HG03175 (cell line): ENCODE results near the gene CHCHD3.

Source experiments
- ATAC-seq: cut with Tn5 transposase; IDR thresholded peaks from one replicate; pipeline ENCODE4 v1.9.1; 2021; ENCODE audit warnings: mild to moderate bottlenecking, moderate library complexity; ENCODE audit not compliant: unreplicated experiment

CHCHD3 gene

DNA sequence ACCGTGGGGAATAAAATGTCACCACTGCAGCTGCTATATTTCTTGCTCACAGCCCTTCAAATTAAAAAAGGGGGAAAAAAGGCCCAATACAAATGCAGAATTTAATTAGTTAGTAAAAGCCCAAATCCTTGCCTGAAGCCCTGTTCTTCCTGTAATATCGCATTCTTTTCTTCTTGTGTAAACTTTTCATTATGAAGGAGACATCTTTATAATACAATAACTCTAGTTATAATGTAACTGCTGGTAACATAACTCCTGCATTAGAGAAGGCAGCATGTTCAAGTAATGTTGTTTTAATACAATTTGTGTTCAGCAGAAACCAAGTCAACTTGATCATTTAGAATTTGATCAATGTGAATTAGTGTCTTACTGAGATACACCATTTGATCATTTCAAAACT, 250.9 kb downstream of the CHCHD3 start:
- ATAC-seq = no peak

DNA sequence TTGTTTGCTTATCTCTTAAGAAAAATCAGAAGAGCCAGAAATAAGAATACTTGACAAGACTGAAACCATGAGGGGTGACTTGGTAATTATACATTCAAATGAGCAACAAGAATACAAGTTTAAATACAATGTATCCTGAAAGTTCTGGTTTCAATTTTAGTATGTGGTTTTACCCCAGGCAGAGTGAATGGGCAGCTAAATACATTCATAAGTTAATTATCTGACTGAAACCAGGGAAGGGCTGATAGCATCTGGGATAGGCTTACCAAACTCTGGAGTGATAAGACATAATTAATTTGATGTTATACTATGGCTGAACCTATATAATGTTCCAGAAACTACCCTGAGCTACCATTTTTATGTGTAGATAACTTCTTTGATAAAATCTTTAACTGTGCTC, 253.4 kb downstream of the CHCHD3 start:
- ATAC-seq = no peak

DNA sequence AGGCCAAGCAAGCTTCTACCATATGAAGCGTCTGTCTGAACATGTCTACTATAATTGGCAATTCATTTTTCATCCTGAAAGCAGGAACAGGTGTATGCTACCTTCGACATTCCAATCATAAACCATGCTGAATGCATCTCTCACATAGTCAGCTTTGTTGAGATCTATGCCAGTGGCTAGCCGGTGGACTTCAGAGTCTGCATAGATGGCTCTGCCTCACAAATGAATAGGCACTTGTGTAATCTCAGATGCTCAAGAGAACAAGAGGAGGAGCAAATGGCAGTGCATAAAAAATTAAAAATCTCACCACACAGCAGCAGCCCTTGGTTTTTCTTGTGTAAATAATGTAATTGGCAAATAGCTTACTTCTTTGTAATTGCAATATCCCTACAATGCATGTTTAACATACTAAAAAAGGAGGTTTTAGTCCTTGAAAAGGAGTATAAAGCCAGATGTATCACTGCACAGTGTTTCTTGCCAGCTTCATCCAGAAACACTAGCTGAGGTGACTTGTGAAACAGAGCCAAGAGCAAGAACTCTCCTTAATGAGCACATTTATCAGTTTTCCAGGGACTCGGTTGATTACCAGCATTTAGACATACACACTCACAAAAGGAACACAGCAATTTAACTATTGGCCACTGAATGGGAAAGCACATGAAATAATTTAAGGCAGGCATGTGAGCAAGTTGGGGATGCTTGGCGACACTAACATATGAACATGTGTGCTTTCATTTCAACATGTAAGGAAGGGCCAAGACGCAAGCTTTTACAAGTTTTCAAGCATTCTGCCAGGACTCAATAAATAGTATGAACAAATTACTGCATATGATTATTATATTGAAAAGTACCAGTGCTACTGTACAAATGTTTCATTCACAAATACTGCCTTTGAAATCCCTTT, 255.7 kb downstream of the CHCHD3 start:
- ATAC-seq = no peak

DNA sequence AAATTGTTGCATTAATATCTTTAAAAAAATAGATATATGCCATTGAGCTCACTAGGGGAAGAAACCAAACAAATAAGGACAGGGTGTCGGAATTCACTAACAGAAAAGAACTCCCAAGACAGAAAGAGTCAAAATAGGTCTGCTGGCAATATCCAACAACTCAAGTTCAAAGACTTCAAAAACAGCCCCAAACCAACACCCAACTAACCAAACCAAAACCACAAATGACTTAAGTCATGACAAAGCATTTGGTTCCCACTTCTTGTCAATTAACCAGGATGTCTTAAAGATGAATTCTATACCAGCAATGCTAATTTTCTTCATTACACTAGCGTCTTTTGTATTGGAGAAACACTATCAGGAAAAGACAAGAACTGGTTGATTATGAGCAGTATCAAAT, 256.7 kb downstream of the CHCHD3 start:
- ATAC-seq = no peak

DNA sequence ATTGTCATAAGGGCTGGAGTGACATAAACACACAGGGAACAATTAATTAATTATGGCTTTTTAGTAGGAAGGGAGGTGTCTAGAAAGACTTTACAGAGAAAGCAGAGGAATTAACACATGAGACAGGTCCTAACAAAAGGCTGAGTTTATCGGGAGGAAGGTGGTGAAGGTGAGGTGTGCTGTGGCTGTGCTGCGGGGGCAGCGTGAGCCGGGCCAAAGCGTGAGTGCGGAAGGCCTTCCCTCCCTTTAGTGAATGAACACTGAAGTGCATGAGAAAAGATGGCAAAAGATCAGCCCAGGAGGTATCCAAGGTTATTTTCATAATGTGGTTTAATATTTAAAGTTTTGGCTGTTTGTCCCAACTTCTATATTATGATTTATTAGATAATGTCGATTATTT, 262.2 kb downstream of the CHCHD3 start:
- ATAC-seq = no peak

DNA sequence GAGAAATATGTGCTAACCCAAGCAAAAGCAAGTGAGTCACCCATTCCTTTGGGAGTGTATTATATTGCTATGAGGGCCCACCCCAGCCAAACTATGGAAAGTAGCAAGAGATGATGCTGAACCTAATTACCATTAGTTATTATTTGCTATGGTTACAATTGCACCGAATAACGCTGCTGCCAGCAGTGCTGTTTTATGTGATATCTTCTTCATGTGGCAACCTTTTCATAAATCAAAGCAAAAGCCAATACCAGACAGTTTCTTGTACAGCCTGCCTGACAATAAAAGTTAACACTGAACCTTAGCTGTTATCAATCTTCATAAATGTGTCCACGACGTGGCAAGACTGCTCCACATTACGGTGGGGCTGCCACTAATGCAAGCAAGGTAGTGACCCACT, 263.9 kb downstream of the CHCHD3 start:
- ATAC-seq = no peak

DNA sequence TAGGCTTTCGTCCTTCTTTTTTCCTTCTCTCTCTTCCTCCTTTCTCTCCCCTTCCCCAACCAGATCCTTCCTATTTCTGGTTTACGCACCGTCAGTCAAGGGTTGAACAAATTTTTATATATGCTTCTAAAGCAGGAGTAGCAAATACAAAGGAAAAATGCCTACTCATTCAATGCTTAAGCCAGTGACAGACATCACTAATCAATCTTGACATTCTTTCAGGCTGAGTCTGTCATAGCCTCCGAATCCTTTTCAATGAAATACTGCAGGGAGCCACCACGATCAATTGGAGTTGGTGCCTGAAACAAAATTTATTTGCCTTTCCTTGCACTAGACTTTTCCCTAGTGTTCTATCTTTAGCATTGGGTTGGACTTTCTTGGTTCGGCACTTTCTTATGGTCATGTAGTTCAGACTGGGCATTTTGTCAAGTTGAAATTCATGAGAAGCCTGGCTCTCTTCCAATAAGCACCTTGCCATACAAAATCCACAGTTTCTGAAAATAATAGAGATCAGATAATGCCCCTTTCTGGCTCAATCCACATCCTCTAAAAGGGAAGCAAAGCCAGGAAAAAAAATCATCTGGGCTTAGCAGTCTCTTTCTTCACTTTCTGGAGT, 266.1 kb downstream of the CHCHD3 start:
- no peak for ATAC-seq

DNA sequence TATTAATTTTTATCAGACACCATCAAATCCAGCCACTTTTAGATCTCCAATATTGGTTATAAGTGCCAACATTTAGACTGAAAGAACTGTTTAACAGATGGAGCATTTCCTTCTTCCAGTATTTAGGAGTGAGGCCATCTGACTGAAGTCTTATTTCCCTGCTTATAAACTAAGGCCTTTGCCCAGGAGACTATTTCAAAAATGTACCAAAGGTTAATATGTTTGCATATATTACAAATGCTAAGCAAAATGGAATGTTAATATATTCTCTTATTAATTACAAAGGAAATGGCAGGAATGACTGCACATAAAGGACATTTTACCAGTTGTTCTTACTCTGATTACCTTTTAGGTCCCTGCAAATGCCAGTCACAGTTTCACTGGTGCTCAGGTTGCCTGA, 266.8 kb downstream of the CHCHD3 start:
- ATAC-seq = no peak

DNA sequence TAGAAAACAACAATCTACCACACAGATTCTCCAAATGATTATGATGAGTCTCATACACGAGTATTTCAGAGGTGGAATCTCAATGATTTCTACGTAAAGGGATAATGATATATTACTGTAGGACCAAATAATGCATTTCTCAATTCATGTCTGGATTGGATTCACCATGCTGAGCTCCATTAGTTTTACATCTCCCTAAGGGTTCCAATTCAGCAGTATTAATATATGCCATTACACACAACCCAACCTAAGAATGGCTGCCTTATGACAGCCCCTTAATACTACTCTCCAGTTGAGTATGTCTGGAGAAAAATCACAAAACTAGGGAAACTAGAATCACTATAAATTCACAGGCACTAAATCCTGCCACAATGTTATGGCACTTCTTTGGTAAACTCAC, 271.3 kb downstream of the CHCHD3 start:
- ATAC-seq = no peak

DNA sequence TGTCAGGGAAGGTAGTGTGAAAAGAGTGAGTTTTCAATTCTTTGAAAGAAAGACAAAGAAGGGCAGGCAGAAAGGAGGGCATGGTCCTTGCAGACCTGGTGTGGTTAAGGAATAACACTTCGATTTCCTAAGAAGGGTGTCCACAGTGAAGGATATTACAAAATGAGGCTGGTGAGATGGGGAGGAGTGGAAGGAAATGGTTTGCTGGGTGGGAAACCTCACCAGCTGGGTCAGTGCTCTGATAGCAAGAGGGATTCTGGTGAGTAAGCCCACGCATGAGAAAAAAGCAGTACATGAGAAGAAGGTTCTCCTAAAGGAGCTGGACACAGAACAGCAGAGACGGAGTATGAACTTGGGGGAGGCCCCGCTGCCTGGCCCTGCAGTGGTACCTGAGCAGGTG, 275.1 kb downstream of the CHCHD3 start:
- no peak for ATAC-seq

DNA sequence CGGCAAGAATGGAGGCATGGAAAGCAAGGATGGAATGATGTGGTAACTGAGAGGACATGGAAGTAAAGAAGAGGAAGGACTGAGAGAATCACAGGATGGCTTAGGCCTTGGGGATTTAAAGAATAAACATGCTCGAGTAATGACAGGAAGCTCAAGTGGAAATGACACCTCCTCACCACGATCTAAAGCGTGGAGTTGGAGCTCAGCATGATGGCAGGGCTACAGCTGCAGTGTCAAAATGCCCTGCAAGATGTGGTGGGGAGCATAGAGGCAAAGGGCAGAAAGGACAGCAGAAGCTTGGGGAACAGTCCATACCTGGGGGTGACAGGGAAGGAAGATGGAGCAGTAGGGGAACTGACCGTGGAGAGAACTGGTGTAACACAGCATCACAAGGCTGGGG, 276.1 kb downstream of the CHCHD3 start:
- ATAC-seq = no peak

DNA sequence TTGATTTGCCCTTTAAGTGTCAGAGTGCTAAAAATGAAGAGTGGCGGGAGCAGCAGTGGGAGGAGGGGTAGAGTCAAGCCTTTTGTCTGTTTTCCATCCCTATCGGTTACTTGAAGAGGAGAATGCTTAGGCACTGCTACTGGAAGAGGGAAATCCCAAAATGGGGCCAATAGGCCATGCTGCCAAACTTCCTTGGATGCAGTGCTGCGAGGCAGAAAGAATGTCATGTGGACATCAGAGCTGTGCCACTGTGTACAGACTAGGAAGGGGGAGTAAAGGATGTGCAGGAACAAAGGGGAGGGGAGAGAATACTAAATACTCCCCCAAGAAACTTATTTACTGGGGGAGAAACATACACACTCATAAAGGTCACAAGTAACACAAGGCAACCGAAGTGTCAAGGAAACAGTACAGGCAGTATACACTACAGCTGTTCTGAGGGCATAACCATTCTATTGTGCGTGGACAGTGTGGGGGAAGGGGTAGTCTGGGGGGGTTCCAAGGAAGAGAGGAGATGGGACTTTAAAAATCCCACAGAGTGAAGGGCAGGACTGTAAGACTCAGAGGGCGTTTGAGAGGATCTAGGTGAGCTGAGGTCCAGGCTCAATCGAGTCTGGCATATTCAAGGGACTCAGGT, 276.9 kb downstream of the CHCHD3 start:
- no peak for ATAC-seq

DNA sequence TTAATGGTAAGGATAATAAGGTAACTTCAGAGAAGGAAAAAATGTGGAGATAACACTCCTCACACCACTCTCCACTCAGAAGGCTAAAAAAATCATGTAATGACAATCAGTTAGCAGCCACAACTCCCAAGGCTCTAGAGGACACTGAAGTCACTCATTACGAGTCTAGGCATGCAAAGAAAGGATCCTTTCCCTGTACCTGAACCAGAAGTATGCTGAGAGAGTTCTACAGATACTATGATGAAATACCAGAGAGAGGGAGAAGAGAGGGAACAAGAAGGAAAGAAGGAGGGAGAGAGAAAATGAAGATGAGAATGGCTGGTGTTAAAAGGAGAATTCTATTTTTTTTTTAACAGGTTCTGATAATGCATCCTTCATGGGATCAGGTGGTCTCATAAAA, 281.4 kb downstream of the CHCHD3 start:
- ATAC-seq = no peak

DNA sequence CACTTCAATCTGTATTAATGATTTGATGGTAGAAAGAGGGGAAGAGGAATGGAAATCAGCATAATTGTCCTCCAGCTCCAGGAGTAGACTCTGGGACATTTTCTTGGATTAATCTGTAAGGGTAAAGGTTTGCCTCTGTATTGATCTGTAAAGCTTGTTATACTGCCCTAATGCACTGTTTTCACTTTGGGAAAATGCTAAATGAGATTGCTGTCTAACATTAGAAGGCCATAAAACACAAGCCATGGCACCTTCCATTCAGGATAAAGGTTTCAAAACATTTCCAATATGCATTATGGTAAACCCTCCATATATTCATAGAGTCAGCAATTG, 282.8 kb downstream of the CHCHD3 start:
- no peak for ATAC-seq

DNA sequence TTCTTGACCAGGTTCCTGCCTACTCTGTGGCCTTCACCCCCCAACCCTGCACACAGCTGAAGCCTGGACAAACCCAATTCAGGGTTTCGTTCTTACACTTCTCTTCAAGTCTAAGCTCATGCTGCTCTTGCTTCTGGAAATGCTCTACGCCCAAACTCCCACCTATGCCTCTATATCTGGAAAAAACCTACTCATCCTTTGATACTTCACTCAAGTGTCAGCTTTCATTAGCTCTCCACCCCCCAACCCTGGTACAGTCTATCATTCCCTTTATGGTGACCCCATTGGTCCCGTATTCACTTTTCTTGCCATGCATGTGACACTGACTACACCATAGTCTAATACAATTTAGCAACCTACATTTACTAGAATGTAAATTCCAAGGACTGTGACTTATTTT, 284.7 kb downstream of the CHCHD3 start:
- no peak for ATAC-seq

DNA sequence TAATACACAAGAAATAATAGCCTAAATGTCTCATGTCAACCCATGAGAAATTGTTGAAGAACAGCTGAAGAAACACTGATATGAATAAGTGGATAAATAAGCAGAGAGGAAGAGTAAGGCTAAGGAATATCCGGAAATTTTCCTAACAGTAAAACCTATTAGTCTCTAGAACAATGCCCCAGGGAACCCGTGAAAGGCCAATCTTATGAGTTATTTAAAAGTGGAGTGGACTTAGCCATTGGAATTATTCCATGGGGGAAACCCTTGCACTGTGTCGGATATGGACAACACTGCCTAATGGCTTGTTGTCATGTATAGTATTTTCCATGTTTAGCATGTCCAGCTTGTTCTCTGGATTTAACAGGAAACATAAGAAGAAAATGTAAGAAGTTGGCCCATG, 288.4 kb downstream of the CHCHD3 start:
- ATAC-seq = no peak

DNA sequence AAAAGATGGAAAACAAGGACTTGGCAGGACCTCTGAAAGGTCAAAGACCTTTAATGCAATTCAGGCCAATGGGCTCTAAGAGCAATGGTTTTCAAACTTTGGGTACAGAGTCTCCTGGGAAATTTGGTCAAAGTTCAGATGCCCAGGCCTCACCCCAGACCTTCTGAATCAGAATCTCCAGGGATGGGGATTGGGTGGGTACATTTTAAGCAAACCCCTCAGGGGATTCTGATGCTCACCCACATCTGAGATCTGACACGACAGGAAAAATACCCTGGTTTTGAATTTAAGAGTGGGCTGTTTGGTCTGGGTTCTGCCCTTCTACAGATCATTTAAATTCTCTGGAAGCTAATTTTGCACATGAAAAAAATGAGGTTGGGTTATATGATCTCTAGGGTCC, 290.9 kb downstream of the CHCHD3 start:
- no peak for ATAC-seq

DNA sequence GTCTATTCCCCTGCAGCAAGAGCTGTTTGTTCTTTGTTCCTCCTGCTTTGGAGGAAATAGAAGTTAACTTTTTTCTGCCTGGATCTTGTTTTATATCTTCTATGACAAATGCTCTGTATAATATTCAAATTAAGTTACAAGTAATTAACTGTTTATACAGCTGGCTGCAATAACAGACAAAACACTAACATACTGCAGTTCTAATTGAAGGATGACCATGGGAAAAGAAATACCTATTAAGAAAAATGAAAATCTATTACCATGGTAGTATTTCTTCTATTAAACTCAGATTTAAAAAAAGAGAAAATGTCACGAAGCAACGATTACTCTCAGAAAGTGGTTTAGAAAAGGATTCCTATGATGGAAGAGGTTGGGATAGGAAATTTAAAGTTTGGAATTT, 291.8 kb downstream of the CHCHD3 start:
- no peak for ATAC-seq

DNA sequence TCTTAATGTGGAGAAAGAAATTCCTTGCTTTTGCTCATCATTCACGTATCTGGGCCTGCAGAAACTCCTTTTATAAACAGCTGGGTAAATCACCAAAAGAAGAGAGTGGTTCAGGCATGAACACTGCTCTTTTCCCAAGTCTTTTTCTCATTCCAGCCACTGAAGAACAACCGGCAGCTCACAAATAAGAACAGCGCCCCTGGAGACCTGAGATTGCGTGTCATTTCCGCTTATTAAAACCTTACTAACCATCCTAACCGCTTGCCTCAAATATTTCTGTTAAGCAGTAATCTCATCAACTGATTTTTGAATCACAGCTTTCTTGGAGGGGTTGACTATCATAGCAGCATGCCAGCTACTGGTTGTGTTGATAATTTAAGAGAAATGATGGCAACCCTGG, 292.6 kb downstream of the CHCHD3 start:
- no peak for ATAC-seq

DNA sequence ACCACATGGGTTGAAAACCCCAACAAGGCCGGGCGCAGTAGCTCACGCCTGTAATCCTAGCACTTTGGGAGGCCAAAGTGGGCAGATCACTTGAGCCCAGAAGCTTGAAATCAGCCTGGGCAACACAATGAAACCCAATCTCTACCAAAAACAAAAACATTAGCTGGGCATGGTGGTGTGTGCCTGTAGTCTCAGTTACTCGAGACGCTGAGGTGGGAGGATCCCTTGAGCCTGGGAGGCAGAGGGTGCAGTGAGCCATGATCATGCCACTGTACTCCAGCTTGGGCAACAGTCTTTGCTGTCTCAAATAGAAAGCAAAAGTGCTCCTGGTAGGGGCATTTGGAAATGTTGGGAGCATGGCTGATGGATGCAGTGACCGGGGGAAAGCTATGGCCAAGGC, 296.0 kb downstream of the CHCHD3 start:
- ATAC-seq = no peak

DNA sequence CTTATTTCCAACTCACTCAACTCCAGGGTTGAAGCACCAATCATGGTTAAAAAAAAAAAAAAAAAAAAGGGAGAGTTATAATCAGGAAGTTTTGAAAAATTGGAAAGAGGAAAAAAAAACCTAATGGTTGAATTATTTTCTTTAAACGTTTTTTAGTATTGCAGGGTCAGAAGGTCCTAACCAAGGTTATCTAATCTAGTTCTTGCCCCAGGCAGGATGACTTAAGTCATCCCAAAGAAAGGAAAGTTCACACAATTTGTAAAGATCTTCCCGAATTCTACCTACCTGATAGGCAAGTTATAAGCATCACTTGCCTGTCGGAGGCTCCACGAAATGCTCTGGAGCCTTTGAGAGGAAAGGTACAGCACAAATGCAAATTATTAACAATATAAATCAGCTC, 297.5 kb downstream of the CHCHD3 start:
- no peak for ATAC-seq

DNA sequence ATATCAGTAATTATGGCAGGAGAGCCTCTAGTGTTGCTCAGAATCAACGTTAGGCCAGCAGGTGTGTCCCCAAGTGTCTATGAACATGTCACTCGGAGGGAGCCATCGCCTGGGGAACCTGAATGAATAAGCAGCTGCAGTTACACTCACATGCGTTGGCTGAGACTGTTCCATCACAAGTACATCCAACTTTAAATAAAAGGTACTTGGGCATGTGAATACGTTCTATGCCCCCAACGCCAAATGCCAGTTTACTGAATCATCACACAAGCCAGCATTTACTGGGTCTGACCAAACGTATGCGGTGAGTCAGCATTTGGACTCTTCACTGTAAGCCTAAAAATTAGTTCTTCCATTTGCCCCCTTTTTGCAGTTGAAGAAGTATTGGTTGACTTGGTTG, 298.1 kb downstream of the CHCHD3 start:
- no peak for ATAC-seq
